Fibroblast of skin of abdomen (primary cell): ENCODE results near the gene ADAMTS16. TPM values are rescaled to one million over a fixed set of nuclear protein-coding genes. Genes with fewer than 3 reads are reported as not detected.
"Not testable (repeated sequence)": the region's sequence is repeated elsewhere in the genome, so short reads cannot be mapped to it uniquely, and the experiment has no call there.

Experiments
- DNase-seq: peaks from one replicate; pipeline ENCODE4 v3.0.0-alpha.2; 2013
- polyA plus RNA-seq, 2 experiments: library from polyadenylated mRNA; unstranded; fragments of 120-200 nt; gene quantifications; one replicate each; pipeline ENCODE4 v1.2.1, GENCODE V29; 2013; ENCODE audit not compliant: insufficient read length in 2 of 2

ADAMTS16 gene, protein sequence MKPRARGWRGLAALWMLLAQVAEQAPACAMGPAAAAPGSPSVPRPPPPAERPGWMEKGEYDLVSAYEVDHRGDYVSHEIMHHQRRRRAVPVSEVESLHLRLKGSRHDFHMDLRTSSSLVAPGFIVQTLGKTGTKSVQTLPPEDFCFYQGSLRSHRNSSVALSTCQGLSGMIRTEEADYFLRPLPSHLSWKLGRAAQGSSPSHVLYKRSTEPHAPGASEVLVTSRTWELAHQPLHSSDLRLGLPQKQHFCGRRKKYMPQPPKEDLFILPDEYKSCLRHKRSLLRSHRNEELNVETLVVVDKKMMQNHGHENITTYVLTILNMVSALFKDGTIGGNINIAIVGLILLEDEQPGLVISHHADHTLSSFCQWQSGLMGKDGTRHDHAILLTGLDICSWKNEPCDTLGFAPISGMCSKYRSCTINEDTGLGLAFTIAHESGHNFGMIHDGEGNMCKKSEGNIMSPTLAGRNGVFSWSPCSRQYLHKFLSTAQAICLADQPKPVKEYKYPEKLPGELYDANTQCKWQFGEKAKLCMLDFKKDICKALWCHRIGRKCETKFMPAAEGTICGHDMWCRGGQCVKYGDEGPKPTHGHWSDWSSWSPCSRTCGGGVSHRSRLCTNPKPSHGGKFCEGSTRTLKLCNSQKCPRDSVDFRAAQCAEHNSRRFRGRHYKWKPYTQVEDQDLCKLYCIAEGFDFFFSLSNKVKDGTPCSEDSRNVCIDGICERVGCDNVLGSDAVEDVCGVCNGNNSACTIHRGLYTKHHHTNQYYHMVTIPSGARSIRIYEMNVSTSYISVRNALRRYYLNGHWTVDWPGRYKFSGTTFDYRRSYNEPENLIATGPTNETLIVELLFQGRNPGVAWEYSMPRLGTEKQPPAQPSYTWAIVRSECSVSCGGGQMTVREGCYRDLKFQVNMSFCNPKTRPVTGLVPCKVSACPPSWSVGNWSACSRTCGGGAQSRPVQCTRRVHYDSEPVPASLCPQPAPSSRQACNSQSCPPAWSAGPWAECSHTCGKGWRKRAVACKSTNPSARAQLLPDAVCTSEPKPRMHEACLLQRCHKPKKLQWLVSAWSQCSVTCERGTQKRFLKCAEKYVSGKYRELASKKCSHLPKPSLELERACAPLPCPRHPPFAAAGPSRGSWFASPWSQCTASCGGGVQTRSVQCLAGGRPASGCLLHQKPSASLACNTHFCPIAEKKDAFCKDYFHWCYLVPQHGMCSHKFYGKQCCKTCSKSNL
- polyA plus RNA-seq (2013, experiment 1 of 2; ENCODE audit: insufficient read length) = 0.19 TPM
- polyA plus RNA-seq (2013, experiment 2 of 2; ENCODE audit: insufficient read length) = 0.16 TPM

GRCh38 chr5:5139777-5140478 is at the start of gene ADAMTS16:
Gene ADAMTS16, plus strand, starts transcription at chr5:5140330. Its CDS starts 138 bp downstream, at chr5:5140468.
- no peak for DNase-seq

GRCh38 chr5:5092149-5092548 is 48.0 kb upstream of the ADAMTS16 start:
- no peak for DNase-seq

GRCh38 chr5:5100635-5101034 is 39.5 kb upstream of the ADAMTS16 start:
- DNase-seq = no peak

GRCh38 chr5:5101676-5102075 is 38.5 kb upstream of the ADAMTS16 start:
- DNase-seq = no peak

DNA sequence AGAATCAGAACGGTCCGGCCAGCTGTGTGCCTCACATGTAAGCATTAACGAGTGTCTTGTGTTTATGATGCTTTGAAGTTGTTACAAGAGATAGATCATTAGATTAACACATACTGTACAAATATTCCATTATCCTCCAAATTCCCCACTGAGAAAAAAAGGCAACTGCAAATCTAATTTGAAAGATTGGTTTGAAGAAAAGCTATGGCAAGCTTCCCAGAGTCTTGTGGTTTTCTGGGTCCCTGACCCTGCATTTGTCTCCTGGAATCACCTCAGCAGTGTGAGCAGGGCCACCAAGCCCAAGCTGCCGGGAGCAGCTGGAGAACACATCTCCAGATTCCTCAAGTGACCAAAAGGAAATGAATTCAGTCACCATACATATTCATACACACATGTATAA is 36.9 kb upstream of the ADAMTS16 start:
- no peak for DNase-seq

- no peak for DNase-seq
These were observed 35.6 kb upstream of the ADAMTS16 start for GRCh38 chr5:5104550-5104949.

- DNase-seq = no peak
These were observed 34.6 kb upstream of the ADAMTS16 start for GRCh38 chr5:5105531-5105930.

DNA sequence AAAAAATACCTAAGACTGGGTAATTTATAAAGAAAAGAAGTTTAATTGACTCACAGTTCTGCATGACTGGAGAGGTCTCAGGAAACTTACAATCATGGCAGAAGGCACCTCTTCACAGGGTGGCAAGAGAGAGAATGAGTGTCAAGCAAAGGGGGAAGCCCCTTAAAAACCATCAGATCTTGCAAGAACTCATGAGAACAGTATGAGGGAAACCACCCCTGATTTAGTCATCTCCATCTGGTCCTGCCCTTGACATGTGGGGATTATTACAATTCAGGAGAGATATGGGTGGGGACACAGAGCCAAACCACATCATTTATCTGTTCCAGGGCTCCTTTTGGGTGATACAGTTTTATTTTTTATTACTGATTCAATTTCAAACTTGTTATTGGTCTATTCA is 23.2 kb upstream of the ADAMTS16 start:
- no peak for DNase-seq

DNA sequence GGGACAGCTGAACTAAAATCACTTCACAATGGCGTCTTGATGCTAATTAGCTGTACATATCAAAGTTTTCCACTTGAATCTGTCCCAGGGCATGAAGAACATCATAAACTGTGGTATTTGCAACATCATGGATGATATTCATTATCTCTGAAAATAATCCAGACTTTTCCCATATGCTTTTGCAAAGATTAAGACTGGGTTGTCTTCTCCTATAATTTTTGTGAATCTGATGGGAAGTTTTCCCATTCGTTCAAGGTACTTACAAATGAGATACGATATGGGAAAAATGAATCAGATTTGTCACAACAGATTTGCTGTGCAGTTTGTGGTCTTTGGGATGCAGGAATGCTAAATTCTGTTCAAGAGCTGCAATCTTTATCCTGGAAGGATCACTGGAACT is 17.4 kb upstream of the ADAMTS16 start:
- DNase-seq = no peak

GRCh38 chr5:5124231-5124630 is 15.9 kb upstream of the ADAMTS16 start:
- DNase-seq = no peak

- no peak for DNase-seq
These were observed 13.7 kb upstream of the ADAMTS16 start for GRCh38 chr5:5126444-5126843.

- DNase-seq = no peak
These were observed 11.4 kb upstream of the ADAMTS16 start for GRCh38 chr5:5128766-5129165.

GRCh38 chr5:5132234-5132633 is 7.9 kb upstream of the ADAMTS16 start:
- DNase-seq = no peak

- DNase-seq = no peak
These were observed 7.3 kb upstream of the ADAMTS16 start for GRCh38 chr5:5132693-5133295.

- no peak for DNase-seq
These were observed 6.0 kb upstream of the ADAMTS16 start for GRCh38 chr5:5134107-5134506.

DNA sequence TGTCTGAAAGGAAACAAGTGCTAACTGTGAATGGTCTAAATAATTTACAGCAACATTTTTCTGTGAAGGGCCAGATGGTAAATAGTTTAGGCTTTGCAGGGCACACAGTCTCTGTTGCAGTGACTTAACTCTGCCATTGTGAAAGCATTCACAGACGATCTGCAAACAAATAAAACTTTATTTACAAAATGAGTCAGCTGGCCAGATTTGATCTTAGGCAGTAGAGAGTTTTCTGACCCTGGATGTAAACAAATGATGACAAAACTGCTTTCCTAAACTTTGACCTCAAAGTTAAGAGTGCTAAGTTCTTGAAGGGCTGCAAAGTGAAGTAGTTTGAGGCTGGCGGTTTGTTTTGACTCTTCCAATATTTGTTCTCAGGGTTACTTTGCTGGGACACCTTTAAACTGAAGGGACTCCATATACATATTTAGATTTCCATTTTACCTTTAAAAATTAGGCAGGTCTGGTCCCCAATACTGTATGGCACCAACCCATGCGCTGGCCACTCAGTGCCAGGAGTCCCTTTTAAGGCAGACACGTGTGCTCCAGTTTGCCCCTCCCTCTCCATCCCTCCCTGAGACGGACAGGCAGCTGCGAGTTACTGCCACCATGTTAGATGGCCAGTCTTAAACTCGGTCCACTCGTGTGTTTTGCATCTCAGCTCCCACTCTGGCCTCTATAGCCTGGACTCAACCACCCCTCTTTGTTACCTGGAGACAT is 4.0 kb upstream of the ADAMTS16 start:
- DNase-seq = no peak

GRCh38 chr5:5137851-5138250 is 2.3 kb upstream of the ADAMTS16 start:
- DNase-seq = not testable (repeated sequence)

DNA sequence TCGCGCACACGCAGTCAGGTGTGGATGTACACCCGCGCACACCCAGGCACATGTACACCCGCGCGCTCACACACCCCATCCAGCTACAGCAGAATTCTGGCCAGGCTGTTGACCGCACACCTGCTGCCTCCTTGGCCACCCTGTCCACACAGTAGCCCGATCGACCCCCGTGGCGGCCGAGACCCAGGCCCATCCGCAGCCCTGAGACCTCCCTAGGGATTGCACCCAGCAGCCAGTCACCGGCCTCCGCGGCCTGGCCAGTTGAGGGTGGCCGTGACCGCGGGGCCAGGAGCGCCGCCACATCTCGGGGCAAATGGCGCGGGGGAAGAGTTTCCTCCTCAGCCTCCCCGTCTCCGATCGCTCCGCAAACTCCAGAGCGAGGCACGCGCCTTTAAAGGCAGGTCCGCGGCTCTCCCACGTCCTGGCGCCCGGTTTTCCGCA is 774 bp upstream of the ADAMTS16 start:
- DNase-seq = no peak

DNA sequence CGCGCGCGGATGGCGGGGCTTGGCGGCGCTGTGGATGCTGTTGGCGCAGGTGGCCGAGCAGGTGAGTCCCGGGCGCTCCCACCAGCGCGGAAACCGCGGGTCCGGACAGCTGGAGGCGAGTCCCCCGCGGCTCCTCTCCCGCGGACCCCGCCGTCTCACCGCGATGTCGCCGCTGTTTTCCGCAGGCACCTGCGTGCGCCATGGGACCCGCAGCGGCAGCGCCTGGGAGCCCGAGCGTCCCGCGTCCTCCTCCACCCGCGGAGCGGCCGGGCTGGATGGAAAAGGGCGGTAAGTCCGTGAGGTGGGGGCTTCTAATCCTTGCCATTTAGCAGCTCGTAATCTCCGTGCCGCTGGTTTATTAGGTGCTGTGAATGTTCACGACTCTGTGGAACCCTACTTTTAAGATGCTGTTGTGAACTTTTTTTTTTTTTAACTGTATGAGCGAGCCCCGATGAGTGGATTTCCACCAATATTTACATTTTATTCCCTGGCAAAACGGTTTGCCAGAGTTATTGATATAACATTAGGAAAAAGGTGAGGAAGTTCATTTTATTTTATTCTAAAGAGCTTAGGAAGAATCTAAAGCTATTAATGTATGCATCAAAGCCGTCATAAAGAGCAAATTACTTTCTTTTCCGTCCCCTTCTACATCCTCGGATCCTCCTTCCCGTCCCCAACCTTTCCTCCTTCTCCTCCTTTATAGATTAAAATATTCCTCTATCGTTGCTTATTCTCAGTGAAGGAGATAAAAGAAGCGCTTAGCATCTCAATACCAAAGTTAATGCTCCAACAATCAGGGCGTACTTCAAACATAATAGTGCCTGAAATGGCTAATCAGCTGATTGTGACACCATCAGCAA is 579 bp downstream of the ADAMTS16 start:
- DNase-seq = no peak

DNA sequence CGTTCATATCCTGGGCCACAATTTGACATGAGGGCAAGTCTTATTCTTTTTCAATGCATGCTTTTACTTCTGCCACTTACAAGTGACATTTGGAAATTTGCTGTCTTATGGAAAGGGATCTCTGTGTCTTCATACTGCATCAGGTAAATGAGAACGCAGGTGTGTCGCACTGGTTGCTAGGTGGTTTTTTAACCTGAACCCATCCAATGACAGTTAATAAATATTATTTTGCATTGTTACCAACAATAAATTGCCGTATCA is 1.1 kb downstream of the ADAMTS16 start:
- no peak for DNase-seq
